Renal cortex interstitium (tissue), 3 donors: ENCODE results near the gene FAT2. TPM values are rescaled to one million over a fixed set of nuclear protein-coding genes. Genes with fewer than 3 reads are reported as not detected.

Source experiments
- polyA plus RNA-seq, 3 donors: library from polyadenylated mRNA; unstranded; fragments of 120-200 nt; gene quantifications; one replicate each; pipeline ENCODE4 v1.2.1, GENCODE V29; 2013; ENCODE audit not compliant: insufficient read length in 3 of 3

Gene FAT2
- polyA plus RNA-seq, 3 donors: 4.6 to 9.8 (median 6.2) TPM

Other genes with a start within 250 kb of the FAT2 start
- gene SLC36A2, start 243.8 kb downstream of the FAT2 start, polyA plus RNA-seq: 10 to 100 TPM in 1 of 3 donors, 1 to 10 TPM in 2; 7.8 to 13.1 (median 8.9) TPM
- 10 to 100 TPM in 1 of 3 donors, 1 to 10 TPM in 2; 7.8 to 10.1 (median 9.0) TPM for gene SLC36A1, start 143.7 kb downstream of the FAT2 start, polyA plus RNA-seq
- 1,000 to 10,000 TPM; 1,921 to 2,648 (median 2,320) TPM for gene SPARC, start 95.6 kb upstream of the FAT2 start, polyA plus RNA-seq
- gene ATOX1, start 167.3 kb upstream of the FAT2 start, polyA plus RNA-seq: 100 to 1,000 TPM; 109 to 123 (median 109) TPM
- 100 to 1,000 TPM; 155 to 179 (median 167) TPM for gene G3BP1, start 180.6 kb upstream of the FAT2 start, polyA plus RNA-seq